SK-N-SH treated with all-trans-retinoic acid at 6 μM for 48 hours (cell line): ENCODE results near the gene TOE1.

Experiments used
- ATAC-seq: fragments of 200-7000 bp; cut with Tn5 transposase; 3 replicates; pipeline ENCODE4 v1.9.1; 2020; ENCODE audit warnings: mild to moderate bottlenecking, moderate library complexity
- BACH2 ChIP-seq: fragments of 250-450 bp; sonication (Bioruptor Pico); IDR thresholded peaks from 2 replicates; pipeline ENCODE4 v1.9.0; 2021; ENCODE audit warnings: mild to moderate bottlenecking, borderline replicate concordance
- CSDC2 ChIP-seq: fragments of 250-450 bp; sonication (Bioruptor Pico); IDR thresholded peaks from 2 replicates; pipeline ENCODE4 v1.5.0; 2020; ENCODE audit warnings: mild to moderate bottlenecking, moderate library complexity
- ESRRG ChIP-seq: fragments of 250-450 bp; sonication (Bioruptor Pico); IDR thresholded peaks from 2 replicates; pipeline ENCODE4 v1.6.1; 2021; ENCODE audit warnings: mild to moderate bottlenecking
- GLIS3 ChIP-seq: fragments of 250-450 bp; sonication (Bioruptor Pico); IDR thresholded peaks from 2 replicates; pipeline ENCODE4 v1.5.0; 2020; ENCODE audit warnings: mild to moderate bottlenecking, moderate library complexity
- ISL1 ChIP-seq: fragments of 250-450 bp; sonication (Bioruptor Pico); IDR thresholded peaks from 2 replicates; pipeline ENCODE4 v2.1.2; 2022; ENCODE audit warnings: mild to moderate bottlenecking, moderate library complexity
- OSR1 ChIP-seq: fragments of 250-450 bp; sonication (Bioruptor Pico); IDR thresholded peaks from 2 replicates; pipeline ENCODE4 v1.8.0; 2022; ENCODE audit warnings: moderate library complexity, mild to moderate bottlenecking, inconsistent platforms
- PATZ1 ChIP-seq: fragments of 250-450 bp; sonication (Bioruptor Pico); IDR thresholded peaks from 2 replicates; pipeline ENCODE4 v1.8.0; 2020; ENCODE audit warnings: mild to moderate bottlenecking, moderate library complexity, borderline replicate concordance
- PPARA ChIP-seq: fragments of 250-450 bp; sonication (Bioruptor Pico); IDR thresholded peaks from 2 replicates; pipeline ENCODE4 v1.5.0; 2020; ENCODE audit warnings: mild to moderate bottlenecking, borderline replicate concordance
- SNAI2 ChIP-seq: fragments of 250-450 bp; sonication (Bioruptor Pico); IDR thresholded peaks from 2 replicates; pipeline ENCODE4 v1.5.0; 2020; ENCODE audit warnings: mild to moderate bottlenecking, moderate library complexity
- TCF4 ChIP-seq: fragments of 250-450 bp; sonication (Bioruptor Pico); IDR thresholded peaks from 2 replicates; pipeline ENCODE4 v1.8.0; 2021; ENCODE audit warnings: mild to moderate bottlenecking, moderate library complexity, borderline replicate concordance
- TOX ChIP-seq: fragments of 250-450 bp; sonication (Bioruptor Pico); IDR thresholded peaks from 2 replicates; pipeline ENCODE4 v1.8.0; 2021; ENCODE audit warnings: mild to moderate bottlenecking, moderate library complexity, borderline replicate concordance
- ZC3H10 ChIP-seq: fragments of 250-450 bp; sonication (Bioruptor Pico); IDR thresholded peaks from 2 replicates; pipeline ENCODE4 v1.5.1; 2021; ENCODE audit warnings: mild to moderate bottlenecking, moderate library complexity
- ZFP3 ChIP-seq: fragments of 250-450 bp; sonication (Bioruptor Pico); IDR thresholded peaks from 2 replicates; pipeline ENCODE4 v1.5.0; 2020; ENCODE audit warnings: mild to moderate bottlenecking, moderate library complexity
- ZFP30 ChIP-seq: fragments of 450-650 bp; formaldehyde crosslinking; IDR thresholded peaks from 2 replicates; pipeline ENCODE4 v1.5.0; 2022; ENCODE audit warnings: mild to moderate bottlenecking, moderate library complexity
- ZNF565 ChIP-seq: fragments of 450-650 bp; formaldehyde crosslinking; conservative IDR thresholded peaks from 2 replicates; pipeline ENCODE4 v1.5.0; 2020; ENCODE audit warnings: low read depth, mild to moderate bottlenecking, moderate library complexity
- ZNF70 ChIP-seq: fragments of 450-650 bp; formaldehyde crosslinking; IDR thresholded peaks from 2 replicates; pipeline ENCODE4 v1.5.0; 2020; ENCODE audit warnings: mild to moderate bottlenecking, moderate library complexity
- ZNF8 ChIP-seq: fragments of 450-650 bp; formaldehyde crosslinking; IDR thresholded peaks from 2 replicates; pipeline ENCODE4 v1.5.0; 2020; ENCODE audit warnings: mild to moderate bottlenecking, moderate library complexity
- TF ChIP-seq, protein P1 (sequence below): fragments of 250-450 bp; sonication (Bioruptor Pico); IDR thresholded peaks from 2 replicates; pipeline ENCODE4 v1.8.0; 2021; ENCODE audit warnings: low read depth, mild to moderate bottlenecking, moderate library complexity, borderline replicate concordance
- TF ChIP-seq, protein P2 (sequence below): fragments of 250-450 bp; sonication (Bioruptor Pico); IDR thresholded peaks from 2 replicates; pipeline ENCODE4 v1.5.1; 2020; ENCODE audit warnings: low read depth, mild to moderate bottlenecking, moderate library complexity
- TF ChIP-seq, protein P3 (sequence below): fragments of 250-450 bp; sonication (Bioruptor Pico); IDR thresholded peaks from 2 replicates; pipeline ENCODE4 v1.5.0; 2020; ENCODE audit warnings: mild to moderate bottlenecking, moderate library complexity
- TF ChIP-seq, protein P4 (sequence below): fragments of 250-450 bp; sonication (Bioruptor Pico); IDR thresholded peaks from 2 replicates; pipeline ENCODE4 v1.5.1; 2021; ENCODE audit warnings: mild to moderate bottlenecking, moderate library complexity

Gene TOE1

DNA sequence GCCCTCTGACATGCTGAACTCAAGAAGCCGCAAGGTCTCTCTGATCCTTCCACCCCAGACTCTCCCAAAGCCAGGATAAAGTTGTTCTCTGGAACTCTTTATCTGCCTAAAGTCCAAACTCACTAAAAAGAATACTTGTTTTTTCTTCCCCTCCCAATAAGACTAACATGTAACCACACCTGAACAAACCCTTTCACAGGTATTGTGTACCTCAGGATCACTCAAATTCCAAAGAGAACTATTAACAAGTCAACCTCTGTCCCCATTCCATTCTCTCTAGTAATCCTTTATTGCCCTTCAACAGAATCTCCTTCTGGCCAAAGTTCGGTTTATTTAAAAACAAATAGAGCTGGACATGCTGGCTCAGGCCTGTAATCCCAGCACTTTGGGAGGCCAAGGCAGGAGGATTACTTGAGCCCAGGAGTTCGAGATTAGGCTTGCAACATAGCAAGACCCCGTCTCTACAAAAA, 4.1 kb upstream of the TOE1 start:
- TF ChIP-seq BACH2 (no peak), OSR1 (CRISPR knock-in tag) (no peak), PATZ1 (CRISPR knock-in tag) (no peak), CSDC2 (CRISPR knock-in tag) (no peak), ESRRG (CRISPR knock-in tag) (no peak), ISL1 (no peak), TOX (no peak), SNAI2 (CRISPR knock-in tag) (no peak), GLIS3 (CRISPR knock-in tag) (no peak), PPARA (CRISPR knock-in tag) (no peak), ZFP30 (CRISPR knock-in tag) (no peak), ZC3H10 (no peak), ZNF565 (CRISPR knock-in tag) (no peak), ZNF8 (CRISPR knock-in tag) (no peak), ZNF70 (CRISPR knock-in tag) (no peak), TCF4 (CRISPR knock-in tag) (no peak)
- TF ChIP-seq, protein P1, sequence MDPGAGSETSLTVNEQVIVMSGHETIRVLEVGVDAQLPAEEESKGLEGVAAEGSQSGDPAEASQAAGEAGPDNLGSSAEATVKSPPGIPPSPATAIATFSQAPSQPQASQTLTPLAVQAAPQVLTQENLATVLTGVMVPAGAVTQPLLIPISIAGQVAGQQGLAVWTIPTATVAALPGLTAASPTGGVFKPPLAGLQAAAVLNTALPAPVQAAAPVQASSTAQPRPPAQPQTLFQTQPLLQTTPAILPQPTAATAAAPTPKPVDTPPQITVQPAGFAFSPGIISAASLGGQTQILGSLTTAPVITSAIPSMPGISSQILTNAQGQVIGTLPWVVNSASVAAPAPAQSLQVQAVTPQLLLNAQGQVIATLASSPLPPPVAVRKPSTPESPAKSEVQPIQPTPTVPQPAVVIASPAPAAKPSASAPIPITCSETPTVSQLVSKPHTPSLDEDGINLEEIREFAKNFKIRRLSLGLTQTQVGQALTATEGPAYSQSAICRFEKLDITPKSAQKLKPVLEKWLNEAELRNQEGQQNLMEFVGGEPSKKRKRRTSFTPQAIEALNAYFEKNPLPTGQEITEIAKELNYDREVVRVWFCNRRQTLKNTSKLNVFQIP (CRISPR knock-in tag): no peak
- TF ChIP-seq, protein P2, sequence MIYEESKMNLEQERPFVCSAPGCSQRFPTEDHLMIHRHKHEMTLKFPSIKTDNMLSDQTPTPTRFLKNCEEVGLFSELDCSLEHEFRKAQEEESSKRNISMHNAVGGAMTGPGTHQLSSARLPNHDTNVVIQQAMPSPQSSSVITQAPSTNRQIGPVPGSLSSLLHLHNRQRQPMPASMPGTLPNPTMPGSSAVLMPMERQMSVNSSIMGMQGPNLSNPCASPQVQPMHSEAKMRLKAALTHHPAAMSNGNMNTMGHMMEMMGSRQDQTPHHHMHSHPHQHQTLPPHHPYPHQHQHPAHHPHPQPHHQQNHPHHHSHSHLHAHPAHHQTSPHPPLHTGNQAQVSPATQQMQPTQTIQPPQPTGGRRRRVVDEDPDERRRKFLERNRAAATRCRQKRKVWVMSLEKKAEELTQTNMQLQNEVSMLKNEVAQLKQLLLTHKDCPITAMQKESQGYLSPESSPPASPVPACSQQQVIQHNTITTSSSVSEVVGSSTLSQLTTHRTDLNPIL: no peak
- TF ChIP-seq, protein P3, sequence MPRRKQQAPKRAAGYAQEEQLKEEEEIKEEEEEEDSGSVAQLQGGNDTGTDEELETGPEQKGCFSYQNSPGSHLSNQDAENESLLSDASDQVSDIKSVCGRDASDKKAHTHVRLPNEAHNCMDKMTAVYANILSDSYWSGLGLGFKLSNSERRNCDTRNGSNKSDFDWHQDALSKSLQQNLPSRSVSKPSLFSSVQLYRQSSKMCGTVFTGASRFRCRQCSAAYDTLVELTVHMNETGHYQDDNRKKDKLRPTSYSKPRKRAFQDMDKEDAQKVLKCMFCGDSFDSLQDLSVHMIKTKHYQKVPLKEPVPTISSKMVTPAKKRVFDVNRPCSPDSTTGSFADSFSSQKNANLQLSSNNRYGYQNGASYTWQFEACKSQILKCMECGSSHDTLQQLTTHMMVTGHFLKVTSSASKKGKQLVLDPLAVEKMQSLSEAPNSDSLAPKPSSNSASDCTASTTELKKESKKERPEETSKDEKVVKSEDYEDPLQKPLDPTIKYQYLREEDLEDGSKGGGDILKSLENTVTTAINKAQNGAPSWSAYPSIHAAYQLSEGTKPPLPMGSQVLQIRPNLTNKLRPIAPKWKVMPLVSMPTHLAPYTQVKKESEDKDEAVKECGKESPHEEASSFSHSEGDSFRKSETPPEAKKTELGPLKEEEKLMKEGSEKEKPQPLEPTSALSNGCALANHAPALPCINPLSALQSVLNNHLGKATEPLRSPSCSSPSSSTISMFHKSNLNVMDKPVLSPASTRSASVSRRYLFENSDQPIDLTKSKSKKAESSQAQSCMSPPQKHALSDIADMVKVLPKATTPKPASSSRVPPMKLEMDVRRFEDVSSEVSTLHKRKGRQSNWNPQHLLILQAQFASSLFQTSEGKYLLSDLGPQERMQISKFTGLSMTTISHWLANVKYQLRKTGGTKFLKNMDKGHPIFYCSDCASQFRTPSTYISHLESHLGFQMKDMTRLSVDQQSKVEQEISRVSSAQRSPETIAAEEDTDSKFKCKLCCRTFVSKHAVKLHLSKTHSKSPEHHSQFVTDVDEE (CRISPR knock-in tag): no peak
- ATAC-seq: no peak

DNA sequence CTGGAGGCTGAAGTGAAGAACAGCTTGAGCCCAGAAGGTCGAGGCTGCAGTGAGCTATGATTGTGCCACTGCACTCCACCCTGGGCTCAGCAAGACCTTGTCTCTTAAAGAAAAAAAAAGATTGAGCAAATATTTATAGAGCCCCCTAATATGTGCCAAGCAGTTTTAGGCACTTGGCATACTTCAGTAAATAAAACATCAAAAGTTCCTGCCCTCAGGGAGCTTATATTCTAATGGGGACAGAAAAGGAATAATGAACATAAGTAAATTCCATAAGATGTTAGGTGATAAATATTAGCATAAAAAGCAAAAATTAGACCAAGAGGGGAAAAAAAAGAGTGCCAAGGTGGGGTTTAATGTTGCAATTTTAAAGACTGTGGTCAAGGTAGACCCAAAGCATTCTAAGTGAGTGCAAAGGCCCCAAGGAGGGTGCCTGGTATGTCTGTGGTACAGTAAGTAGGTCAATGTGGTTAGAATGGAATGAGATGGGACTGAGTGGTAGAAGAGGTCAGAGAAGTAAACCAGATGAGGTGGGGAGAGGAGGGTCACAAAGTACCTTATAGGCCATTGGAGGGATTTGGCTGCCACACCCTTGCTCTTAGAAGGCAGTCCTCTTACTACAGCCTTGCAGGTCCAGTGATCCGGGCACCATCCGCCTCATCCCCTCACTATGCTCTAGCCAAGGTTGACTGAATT, 2.2 kb upstream of the TOE1 start:
- no peak for ATAC-seq
- TF ChIP-seq ZC3H10 (no peak), ZFP30 (CRISPR knock-in tag) (no peak), ESRRG (CRISPR knock-in tag) (no peak), PATZ1 (CRISPR knock-in tag) (no peak), GLIS3 (CRISPR knock-in tag) (no peak), BACH2 (no peak), ZNF8 (CRISPR knock-in tag) (no peak), CSDC2 (CRISPR knock-in tag) (no peak), SNAI2 (CRISPR knock-in tag) (no peak), ZFP3 (no peak), ISL1 (no peak)
- TF ChIP-seq, protein P1 (CRISPR knock-in tag): no peak
- TF ChIP-seq, protein P2: no peak
- TF ChIP-seq, protein P4, sequence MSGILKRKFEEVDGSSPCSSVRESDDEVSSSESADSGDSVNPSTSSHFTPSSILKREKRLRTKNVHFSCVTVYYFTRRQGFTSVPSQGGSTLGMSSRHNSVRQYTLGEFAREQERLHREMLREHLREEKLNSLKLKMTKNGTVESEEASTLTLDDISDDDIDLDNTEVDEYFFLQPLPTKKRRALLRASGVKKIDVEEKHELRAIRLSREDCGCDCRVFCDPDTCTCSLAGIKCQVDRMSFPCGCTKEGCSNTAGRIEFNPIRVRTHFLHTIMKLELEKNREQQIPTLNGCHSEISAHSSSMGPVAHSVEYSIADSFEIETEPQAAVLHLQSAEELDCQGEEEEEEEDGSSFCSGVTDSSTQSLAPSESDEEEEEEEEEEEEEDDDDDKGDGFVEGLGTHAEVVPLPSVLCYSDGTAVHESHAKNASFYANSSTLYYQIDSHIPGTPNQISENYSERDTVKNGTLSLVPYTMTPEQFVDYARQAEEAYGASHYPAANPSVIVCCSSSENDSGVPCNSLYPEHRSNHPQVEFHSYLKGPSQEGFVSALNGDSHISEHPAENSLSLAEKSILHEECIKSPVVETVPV (CRISPR knock-in tag): no peak
